Thyroid gland (tissue), 4 donors: Measurements from ENCODE around the gene HDAC9.

Source experiments
- POLR2A ChIP-seq, 2 donors: fragments of 450-650 bp; IDR thresholded peaks; one replicate each; pipeline ENCODE4 v1.6.1; 2017; ENCODE audit warnings: antibody characterized with exemption in 2 of 2, mild to moderate bottlenecking in 2 of 2, moderate library complexity in 1 of 2
- TF ChIP-seq, protein P1 (sequence below), 6 experiments: fragments of 200-600 bp in 3 of 6; fragments of 450-650 bp in 3 of 6; sonication (generic) in 3 of 6; IDR thresholded peaks; one replicate each; pipeline ENCODE4 v1.5.1; 2016 to 2019; ENCODE audit warnings: antibody characterized with exemption in 6 of 6, mild to moderate bottlenecking in 2 of 6, inconsistent platforms in 1 of 6, moderate library complexity in 1 of 6

DNA sequence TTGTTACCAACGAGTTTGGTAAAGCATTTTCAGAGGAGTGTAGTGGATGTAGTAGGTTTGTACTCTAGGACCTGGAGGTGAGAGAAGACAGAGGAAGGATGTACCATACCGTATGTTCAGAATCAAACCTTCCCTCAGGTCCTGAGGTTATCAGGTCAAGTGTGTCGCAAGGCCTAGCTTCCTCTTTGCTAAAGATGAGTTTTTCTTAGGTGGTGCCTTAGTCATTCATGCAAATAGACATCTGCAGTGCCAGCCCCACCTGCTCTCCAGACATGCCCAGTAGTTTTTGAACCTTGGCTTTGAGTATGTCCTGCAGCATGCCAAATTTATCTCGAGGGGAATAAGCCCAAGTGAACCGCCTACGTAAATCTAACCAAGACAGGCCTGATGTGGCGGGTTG is 71.3 kb downstream of the HDAC9 start:
- TF ChIP-seq, protein P1, sequence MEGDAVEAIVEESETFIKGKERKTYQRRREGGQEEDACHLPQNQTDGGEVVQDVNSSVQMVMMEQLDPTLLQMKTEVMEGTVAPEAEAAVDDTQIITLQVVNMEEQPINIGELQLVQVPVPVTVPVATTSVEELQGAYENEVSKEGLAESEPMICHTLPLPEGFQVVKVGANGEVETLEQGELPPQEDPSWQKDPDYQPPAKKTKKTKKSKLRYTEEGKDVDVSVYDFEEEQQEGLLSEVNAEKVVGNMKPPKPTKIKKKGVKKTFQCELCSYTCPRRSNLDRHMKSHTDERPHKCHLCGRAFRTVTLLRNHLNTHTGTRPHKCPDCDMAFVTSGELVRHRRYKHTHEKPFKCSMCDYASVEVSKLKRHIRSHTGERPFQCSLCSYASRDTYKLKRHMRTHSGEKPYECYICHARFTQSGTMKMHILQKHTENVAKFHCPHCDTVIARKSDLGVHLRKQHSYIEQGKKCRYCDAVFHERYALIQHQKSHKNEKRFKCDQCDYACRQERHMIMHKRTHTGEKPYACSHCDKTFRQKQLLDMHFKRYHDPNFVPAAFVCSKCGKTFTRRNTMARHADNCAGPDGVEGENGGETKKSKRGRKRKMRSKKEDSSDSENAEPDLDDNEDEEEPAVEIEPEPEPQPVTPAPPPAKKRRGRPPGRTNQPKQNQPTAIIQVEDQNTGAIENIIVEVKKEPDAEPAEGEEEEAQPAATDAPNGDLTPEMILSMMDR (IDR thresholded peaks at IDR 0.05): no peak
- TF ChIP-seq POLR2A (IDR thresholded peaks at IDR 0.05): no peak
